ENCODE measurements around the gene KIAA1958.
A peak's percentile ranks its signal among the peaks of the same experiment; 100 is the strongest.

The KIAA1958 gene

DNA sequence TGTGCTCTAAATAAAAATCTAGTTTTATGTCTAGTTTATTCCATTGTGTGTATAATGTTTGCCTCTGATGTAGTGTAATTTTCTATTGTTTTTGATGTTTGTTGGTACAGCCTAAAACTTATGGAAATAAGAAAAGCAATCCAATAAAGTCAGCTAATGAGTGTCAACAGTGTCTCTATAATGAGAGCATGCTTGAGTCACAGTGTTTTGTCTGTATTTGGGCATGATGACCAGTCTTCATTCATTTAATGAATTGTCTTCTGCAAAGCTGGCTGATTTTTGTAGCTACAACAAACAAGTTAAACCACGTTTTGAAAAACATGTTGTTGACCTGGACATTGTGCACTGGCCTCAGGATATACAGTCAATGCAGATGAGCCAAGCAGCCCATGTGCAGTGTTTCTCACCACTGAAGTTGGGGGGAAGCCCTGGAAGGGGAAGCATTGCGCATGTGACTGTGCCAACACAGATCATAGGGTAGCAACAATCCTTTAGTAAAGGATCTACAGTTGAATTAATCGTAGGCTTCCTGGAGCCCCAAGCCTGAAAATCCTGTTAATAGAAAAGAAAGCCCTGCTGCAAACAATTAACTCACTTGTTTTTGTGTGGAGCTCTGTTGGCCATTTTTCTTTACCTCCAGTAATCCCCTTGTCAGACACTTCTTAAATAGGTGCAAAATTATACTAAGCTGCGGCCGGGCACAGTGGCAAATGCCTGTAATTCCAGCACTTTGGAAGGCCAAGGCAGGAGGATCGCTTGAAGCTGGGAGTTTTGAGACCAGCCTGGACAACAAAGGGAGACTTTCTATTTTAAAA is 143.3 kb downstream of the KIAA1958 start:
- H3K27ac Mint-ChIP-seq: peak overlapping the region in 1 of 3 experiments; percentile 2
- no peak overlapping the region for H3K4me3 Mint-ChIP-seq
- TF ChIP-seq, protein P1, sequence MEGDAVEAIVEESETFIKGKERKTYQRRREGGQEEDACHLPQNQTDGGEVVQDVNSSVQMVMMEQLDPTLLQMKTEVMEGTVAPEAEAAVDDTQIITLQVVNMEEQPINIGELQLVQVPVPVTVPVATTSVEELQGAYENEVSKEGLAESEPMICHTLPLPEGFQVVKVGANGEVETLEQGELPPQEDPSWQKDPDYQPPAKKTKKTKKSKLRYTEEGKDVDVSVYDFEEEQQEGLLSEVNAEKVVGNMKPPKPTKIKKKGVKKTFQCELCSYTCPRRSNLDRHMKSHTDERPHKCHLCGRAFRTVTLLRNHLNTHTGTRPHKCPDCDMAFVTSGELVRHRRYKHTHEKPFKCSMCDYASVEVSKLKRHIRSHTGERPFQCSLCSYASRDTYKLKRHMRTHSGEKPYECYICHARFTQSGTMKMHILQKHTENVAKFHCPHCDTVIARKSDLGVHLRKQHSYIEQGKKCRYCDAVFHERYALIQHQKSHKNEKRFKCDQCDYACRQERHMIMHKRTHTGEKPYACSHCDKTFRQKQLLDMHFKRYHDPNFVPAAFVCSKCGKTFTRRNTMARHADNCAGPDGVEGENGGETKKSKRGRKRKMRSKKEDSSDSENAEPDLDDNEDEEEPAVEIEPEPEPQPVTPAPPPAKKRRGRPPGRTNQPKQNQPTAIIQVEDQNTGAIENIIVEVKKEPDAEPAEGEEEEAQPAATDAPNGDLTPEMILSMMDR (IDR thresholded peaks at IDR 0.05; ENCODE audit: unreplicated experiment in 3 of 3): no peak
- no peaks in the 10 kb centered on the region for H3K36me3 Mint-ChIP-seq (ENCODE audit: low read depth)
- no peaks in the 10 kb centered on the region for H3K9me3 Mint-ChIP-seq
- no peaks in the 10 kb centered on the region for H3K27me3 Mint-ChIP-seq (ENCODE audit: low read depth)
- peaks cover 5% of the 10 kb centered on the region for H3K4me1 Mint-ChIP-seq

DNA sequence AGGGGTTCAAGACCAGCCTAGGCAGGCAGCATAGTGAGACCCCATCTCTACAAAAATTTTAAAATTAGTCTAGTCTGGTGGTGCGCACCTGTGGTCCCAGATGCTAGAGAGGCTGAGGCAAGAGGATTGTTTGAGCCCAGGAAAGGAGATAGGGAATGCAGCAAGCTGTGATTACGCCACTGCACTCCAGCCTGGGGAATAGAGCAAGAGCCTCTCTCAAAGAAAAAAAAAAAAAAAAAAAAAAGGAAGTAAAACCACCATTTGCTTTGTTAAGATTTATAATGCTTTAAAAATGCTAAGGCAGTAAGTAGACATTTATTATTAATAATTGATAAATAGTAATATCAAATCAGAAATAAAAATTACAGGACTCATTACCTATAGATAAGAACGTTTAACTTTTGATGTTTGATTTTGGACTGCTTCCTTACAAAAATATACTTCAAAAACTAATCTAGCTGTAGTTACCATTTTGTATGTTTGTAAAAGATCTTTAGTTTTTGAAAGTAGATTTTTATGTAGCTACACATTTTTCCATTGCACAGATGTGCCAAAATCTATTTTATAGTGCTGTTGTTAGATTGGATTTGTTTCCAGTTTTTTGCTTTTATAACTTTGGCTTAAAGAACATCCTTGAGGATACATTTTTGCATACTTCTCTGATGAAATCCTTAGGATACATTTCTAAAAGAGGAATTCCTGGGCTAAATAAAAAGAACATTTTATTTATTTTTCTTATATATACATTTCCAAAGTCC is 144.9 kb downstream of the KIAA1958 start:
- Mint-ChIP-seq H3K4me3 (no peak overlapping the region), H3K36me3 (ENCODE audit: low read depth) (no peaks in the 10 kb centered on the region), H3K9me3 (no peaks in the 10 kb centered on the region), H3K27me3 (ENCODE audit: low read depth) (no peaks in the 10 kb centered on the region), H3K27ac (no peak overlapping the region), H3K4me1 (peaks cover 5% of the 10 kb centered on the region)
- TF ChIP-seq, protein P1 (IDR thresholded peaks at IDR 0.05; ENCODE audit: unreplicated experiment in 3 of 3): no peak

DNA sequence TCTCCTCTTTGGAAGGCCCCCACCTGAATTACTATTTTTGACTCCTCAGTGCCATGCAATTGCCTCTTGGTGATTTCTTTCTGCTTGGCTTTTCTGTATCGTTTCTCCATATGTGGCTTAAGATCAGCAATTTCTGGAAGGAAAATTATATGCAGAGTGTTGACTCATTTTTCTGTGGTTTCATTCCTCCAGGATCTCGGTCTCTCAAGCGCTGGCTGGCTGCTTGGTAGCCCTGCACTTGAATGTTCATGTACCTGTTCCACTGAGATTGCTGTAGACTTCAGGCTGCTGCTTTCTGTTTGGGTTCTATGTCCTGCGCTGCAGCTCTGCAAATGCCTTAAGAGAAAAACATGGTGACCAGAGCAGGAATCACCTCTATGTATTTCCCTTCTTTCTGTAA is 153.7 kb downstream of the KIAA1958 start:
- Mint-ChIP-seq H3K4me3 (no peak overlapping the region), H3K27me3 (ENCODE audit: low read depth) (no peaks in the 10 kb centered on the region), H3K4me1 (no peaks in the 10 kb centered on the region), H3K36me3 (ENCODE audit: low read depth) (peaks cover 45% of the 10 kb centered on the region), H3K27ac (no peak overlapping the region), H3K9me3 (peaks cover 28% of the 10 kb centered on the region)
- TF ChIP-seq, protein P1 (IDR thresholded peaks at IDR 0.05; ENCODE audit: unreplicated experiment in 3 of 3): no peak

DNA sequence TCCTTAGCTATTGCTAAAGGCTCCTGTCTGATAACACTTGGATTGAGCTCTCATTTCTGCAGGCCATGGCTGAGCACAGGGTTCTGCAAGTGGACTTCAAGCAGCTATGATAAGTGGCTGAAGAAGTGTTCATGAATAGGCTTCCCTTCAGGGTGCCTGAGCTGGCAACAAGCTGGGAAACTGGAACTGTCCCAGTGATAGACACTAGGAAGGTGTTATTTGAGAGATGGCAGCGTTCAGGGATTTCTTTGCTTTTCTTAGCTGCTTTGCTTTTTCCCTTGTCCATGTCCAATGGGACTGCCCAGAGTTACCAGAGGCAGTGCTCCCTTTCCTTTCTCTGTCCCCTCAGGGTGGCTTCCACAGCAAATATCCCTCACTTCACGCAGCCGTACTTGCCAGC is 155.5 kb downstream of the KIAA1958 start:
- Mint-ChIP-seq H3K4me1 (no peaks in the 10 kb centered on the region), H3K27me3 (ENCODE audit: low read depth) (no peaks in the 10 kb centered on the region), H3K9me3 (peaks cover 38% of the 10 kb centered on the region), H3K4me3 (no peak overlapping the region), H3K27ac (no peak overlapping the region), H3K36me3 (ENCODE audit: low read depth) (peaks cover 61% of the 10 kb centered on the region)
- TF ChIP-seq, protein P1 (IDR thresholded peaks at IDR 0.05; ENCODE audit: unreplicated experiment in 3 of 3): no peak

DNA sequence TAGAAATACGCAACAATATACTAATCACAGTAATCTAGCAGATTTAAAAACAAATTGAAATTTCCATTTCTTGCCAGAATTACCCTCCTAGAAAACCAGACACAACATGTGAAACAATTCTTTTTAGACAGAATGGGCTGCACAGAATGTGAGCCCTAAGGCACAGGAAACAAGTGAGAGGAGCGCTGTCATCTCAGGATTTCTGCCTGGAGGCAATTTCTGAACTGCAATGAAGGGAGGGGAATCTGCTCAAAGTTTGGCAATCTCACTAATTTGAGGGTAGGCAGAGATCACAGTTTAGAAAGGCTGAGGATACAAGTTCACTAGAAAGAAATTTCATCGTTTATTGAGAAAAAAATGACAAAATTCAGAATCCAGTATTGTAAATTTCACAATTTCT is 161.0 kb downstream of the KIAA1958 start:
- H3K9me3 Mint-ChIP-seq: peaks cover 30% of the 10 kb centered on the region
- peaks cover 67% of the 10 kb centered on the region for H3K36me3 Mint-ChIP-seq (ENCODE audit: low read depth)
- TF ChIP-seq, protein P1 (IDR thresholded peaks at IDR 0.05; ENCODE audit: unreplicated experiment in 3 of 3): no peak
- no peaks in the 10 kb centered on the region for H3K27me3 Mint-ChIP-seq (ENCODE audit: low read depth)
- no peak overlapping the region for H3K4me3 Mint-ChIP-seq
- H3K4me1 Mint-ChIP-seq: no peaks in the 10 kb centered on the region
- H3K27ac Mint-ChIP-seq: no peak overlapping the region

Data from nephron (organoid).